ENCODE measurements around the gene KCNQ1. TPM values are rescaled to one million over a fixed set of nuclear protein-coding genes. Genes with fewer than 3 reads are reported as not detected.

Gene KCNQ1
- total RNA-seq, 1 experiment from 2014 or later, result 2.3 TPM

DNA sequence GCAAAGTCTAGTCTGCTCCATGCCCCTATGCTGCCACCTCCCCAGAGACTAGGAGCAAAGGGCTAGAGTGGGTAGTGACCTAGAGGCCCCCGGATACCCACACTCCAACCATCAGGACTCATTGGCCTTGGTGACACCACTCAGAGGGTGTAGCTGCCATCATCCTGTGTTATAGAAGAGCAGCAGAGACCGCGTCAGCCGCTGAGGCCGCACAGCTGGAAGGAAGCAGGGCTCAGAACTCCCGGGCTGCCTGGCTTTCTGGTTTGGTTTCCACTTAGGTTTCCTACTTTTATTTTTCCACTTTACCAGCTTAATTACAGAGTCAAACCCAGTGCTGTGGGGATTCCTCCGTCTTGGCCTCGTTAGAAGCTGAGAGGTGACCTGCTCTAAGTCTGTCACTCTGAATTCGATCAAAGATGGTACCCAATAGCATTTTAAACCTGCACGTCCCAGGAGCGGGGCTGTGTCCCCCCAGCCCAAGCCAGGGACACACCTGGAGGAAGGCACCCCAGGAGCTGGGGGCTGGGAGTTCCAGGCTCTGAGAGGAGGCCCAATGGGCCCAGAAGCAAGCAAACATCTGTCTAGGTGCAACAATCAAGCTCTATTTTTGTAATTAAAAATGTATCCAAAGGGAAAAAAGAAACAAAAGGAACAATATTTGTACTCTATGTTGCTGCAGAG lies 442.8 kb downstream of the KCNQ1 start:
- no CpG with 5 or more reads among the region's 11 CpGs for WGBS (ENCODE audit: extremely low coverage, insufficient read length, low lambda C conversion rate)
- H2AK5ac ChIP-seq (ENCODE audit: insufficient read length, low read length), result no peak overlapping the region
- DNase-seq, result no peak

More for the DNA sequence above, 442.8 kb downstream of the KCNQ1 start:
- Mint-ChIP-seq H3K27ac (no peak overlapping the region), H3K9me3 (no peaks in the 10 kb centered on the region), H3K27me3 (ENCODE audit: low read depth) (peaks cover 60% of the 10 kb centered on the region), H3K4me1 (peaks cover 28 to 32% of the 10 kb centered on the region in 2 experiments), H3K36me3 (ENCODE audit: insufficient read depth in 1 of 3, low read depth in 3 of 3) (peaks cover 0 to 6% (median 5%) of the 10 kb centered on the region in 3 experiments; a peak in 3 of 7 replicates), H3K4me3 (no peak overlapping the region)
- H2BK5ac ChIP-seq (ENCODE audit: insufficient read length, low read length), result no peak overlapping the region
- no peaks in the 10 kb centered on the region for H3K23me2 ChIP-seq (ENCODE audit: insufficient read length, low read depth, low read length, poor library complexity, severe bottlenecking)
- H3K23ac ChIP-seq (ENCODE audit: insufficient read length, low read depth, low read length), result no peak overlapping the region
- no peak overlapping the region for H2BK20ac ChIP-seq (ENCODE audit: low read depth, low read length, poor library complexity, severe bottlenecking)
- no peaks in the 10 kb centered on the region for H3K9me3 ChIP-seq (ENCODE audit: control insufficient read depth, low read depth, low read length)
- no peak overlapping the region for H2BK15ac ChIP-seq (ENCODE audit: low read depth, low read length)
- no peak overlapping the region for H2BK12ac ChIP-seq (ENCODE audit: insufficient read length, low read depth, low read length)
- H3K4me1 ChIP-seq (ENCODE audit: insufficient read depth, low read length), result no peaks in the 10 kb centered on the region; the same call in 1 of the 2 replicates
- H4K5ac ChIP-seq (ENCODE audit: insufficient read length, low read depth, low read length), result no peak overlapping the region
- TF ChIP-seq, protein P1, sequence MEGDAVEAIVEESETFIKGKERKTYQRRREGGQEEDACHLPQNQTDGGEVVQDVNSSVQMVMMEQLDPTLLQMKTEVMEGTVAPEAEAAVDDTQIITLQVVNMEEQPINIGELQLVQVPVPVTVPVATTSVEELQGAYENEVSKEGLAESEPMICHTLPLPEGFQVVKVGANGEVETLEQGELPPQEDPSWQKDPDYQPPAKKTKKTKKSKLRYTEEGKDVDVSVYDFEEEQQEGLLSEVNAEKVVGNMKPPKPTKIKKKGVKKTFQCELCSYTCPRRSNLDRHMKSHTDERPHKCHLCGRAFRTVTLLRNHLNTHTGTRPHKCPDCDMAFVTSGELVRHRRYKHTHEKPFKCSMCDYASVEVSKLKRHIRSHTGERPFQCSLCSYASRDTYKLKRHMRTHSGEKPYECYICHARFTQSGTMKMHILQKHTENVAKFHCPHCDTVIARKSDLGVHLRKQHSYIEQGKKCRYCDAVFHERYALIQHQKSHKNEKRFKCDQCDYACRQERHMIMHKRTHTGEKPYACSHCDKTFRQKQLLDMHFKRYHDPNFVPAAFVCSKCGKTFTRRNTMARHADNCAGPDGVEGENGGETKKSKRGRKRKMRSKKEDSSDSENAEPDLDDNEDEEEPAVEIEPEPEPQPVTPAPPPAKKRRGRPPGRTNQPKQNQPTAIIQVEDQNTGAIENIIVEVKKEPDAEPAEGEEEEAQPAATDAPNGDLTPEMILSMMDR (conservative IDR thresholded peaks at IDR 0.05), result no peak
- no peaks in the 10 kb centered on the region for H3K79me2 ChIP-seq (ENCODE audit: insufficient read depth, low read length)
- H3K18ac ChIP-seq (ENCODE audit: insufficient read length, low read depth, low read length), result no peak overlapping the region
- peaks cover 2% of the 10 kb centered on the region; the same call in 1 of the 2 replicates for H3K27me3 ChIP-seq (ENCODE audit: insufficient read depth, low read length)
- no peak overlapping the region for H3K4me2 ChIP-seq (ENCODE audit: insufficient read depth, insufficient read length, low read length)
- no peak overlapping the region for H3K56ac ChIP-seq (ENCODE audit: insufficient read length, low read depth, low read length)
- no peak overlapping the region for H3K9ac ChIP-seq (ENCODE audit: extremely low read depth, insufficient read length, low read length)
- no peak overlapping the region for H2AFZ ChIP-seq (ENCODE audit: low read length)
- no peak overlapping the region for H3K27ac ChIP-seq (ENCODE audit: insufficient read length, low read depth, low read length)
- no peak overlapping the region for H3K4ac ChIP-seq (ENCODE audit: low read depth, low read length)
- H3T11ph ChIP-seq (ENCODE audit: low read length), result no peak overlapping the region
- H3K79me1 ChIP-seq (ENCODE audit: insufficient read depth, low read depth, low read length, poor library complexity, severe bottlenecking), result no peaks in the 10 kb centered on the region
- no peak overlapping the region for H4K8ac ChIP-seq (replicated peaks; ENCODE audit: insufficient read length, low read depth, low read length)
- no peak overlapping the region for H3K14ac ChIP-seq (ENCODE audit: insufficient read depth, low read length)
- no peak overlapping the region for H2BK120ac ChIP-seq (ENCODE audit: low read depth, low read length, poor library complexity, severe bottlenecking)
- no peak overlapping the region for H4K91ac ChIP-seq (ENCODE audit: insufficient read length, low read depth, low read length)
- H4K20me1 ChIP-seq (ENCODE audit: control insufficient read depth, insufficient read depth, insufficient read length), result no peaks in the 10 kb centered on the region

Measured in H9 (cell line).